GM18505 (cell line): ENCODE data around the gene USP15.
"Not testable (repeated sequence)": the region's sequence is repeated elsewhere in the genome, so short reads cannot be mapped to it uniquely, and the experiment has no call there.

Experiments
- ATAC-seq: cut with Tn5 transposase; IDR thresholded peaks from one replicate; pipeline ENCODE4 v1.9.1; 2021; ENCODE audit not compliant: unreplicated experiment
- POLR2A ChIP-seq: IDR thresholded peaks from 4 replicates; pipeline ENCODE4 v1.6.1; 2011; ENCODE audit warnings: borderline replicate concordance; ENCODE audit not compliant: insufficient read depth, insufficient read length; ENCODE audit errors: extremely low read depth

The USP15 gene

DNA sequence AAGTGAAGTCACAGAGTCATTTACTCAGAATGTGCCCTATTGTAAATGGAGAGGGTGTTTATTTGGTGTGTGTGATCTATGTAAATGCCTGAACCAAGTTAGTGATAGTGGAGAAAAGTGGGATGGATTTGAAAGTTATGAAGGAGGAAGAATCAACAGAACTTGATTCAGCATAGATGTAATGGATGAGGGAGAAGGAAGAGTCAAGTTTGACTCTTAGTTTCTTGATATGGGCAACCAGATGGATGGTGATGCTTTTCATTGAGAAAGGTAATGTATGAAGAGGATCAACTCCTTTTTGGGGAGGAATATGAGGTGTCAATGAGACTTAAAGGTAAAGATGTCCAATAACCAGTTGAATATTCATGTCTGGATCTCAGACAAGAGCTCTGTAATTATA lies 199.8 kb downstream of the USP15 start:
- ATAC-seq, result no peak

DNA sequence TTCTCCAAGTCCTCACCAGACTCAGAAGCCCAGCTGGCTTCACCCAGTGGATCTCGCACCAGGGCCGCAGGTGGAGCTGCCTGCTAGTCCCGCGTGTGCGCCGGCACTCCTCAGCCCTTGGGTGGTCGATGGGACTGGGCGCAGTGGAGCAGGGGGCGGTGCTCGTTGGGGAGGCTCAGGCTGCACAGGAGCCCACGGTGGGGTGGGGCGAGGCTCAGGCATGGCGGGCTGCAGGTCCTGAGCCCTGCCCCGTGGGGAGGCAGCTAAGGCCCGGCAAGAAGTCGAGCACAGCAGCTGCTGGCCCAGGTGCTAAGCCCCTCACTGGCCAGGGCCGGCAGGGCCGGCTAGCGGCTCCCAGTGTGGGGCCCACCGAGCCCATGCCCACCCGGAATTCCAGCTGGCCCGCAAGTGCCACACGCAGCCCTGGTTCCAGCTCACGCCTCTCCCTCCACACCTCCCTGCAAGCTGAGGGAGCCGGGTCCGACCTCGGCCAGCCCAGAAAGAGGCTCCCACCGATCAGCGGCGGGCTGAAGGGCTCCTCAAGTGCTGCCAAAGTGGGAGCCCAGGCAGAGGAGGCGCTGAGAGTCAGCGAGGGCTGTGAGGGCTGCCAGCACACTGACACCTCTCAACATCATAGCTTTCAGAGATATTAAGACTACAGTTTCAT lies 201.1 kb downstream of the USP15 start:
- not testable (repeated sequence) for ATAC-seq

More for the DNA sequence above, 199.8 kb downstream of the USP15 start:
- no peak for TF ChIP-seq POLR2A

DNA sequence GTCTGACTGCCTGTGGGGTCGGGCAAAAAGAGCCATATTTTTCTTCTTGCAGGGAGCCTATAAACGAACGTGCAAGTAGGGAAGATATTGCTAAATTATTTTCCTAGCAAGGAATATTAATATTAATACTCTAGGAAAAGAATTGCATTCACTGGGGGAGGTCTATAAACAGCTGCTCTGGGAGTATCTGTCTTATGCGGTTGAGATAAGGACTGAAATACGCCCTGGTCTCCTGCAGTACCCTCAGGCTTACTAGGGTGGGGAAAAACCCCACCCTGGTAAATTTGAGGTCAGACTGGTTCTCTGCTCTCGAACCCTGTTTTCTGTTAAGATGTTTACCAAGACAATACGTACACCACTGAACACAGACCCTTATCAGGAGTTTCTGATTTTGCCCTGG lies 203.0 kb downstream of the USP15 start:
- ATAC-seq, result not testable (repeated sequence)
